Osteocyte (in vitro differentiated cells): Measurements from ENCODE around the gene DCHS1. TPM values are rescaled to one million over a fixed set of nuclear protein-coding genes. Genes with fewer than 3 reads are reported as not detected.

Source experiments
- DNase-seq: peaks from one replicate; pipeline ENCODE4 v3.0.0; 2021; ENCODE audit warnings: mixed read lengths; ENCODE audit not compliant: unreplicated experiment; ENCODE audit errors: extremely low spot score
- H3K27ac Mint-ChIP-seq: one replicate; pipeline ENCODE4 v1.8.0; 2021; ENCODE audit warnings: mild to moderate bottlenecking, mixed read lengths; ENCODE audit not compliant: unreplicated experiment
- H3K27me3 Mint-ChIP-seq: one replicate; pipeline ENCODE4 v1.8.0; 2021; ENCODE audit warnings: mixed read lengths; ENCODE audit not compliant: unreplicated experiment
- H3K36me3 Mint-ChIP-seq: one replicate; pipeline ENCODE4 v1.8.0; 2021; ENCODE audit warnings: mixed read lengths; ENCODE audit not compliant: unreplicated experiment
- H3K4me1 Mint-ChIP-seq: one replicate; pipeline ENCODE4 v1.8.0; 2021; ENCODE audit warnings: mixed read lengths; ENCODE audit not compliant: unreplicated experiment
- H3K4me3 Mint-ChIP-seq: one replicate; pipeline ENCODE4 v1.8.0; 2021; ENCODE audit warnings: mild to moderate bottlenecking, moderate library complexity, mixed read lengths; ENCODE audit not compliant: unreplicated experiment
- H3K9me3 Mint-ChIP-seq: one replicate; pipeline ENCODE4 v1.8.0; 2021; ENCODE audit warnings: mixed read lengths; ENCODE audit not compliant: unreplicated experiment
- CTCF ChIP-seq: fragments of 200-600 bp; sonication (generic); IDR thresholded peaks from 2 replicates; pipeline ENCODE4 v1.5.0; 2021; ENCODE audit warnings: antibody characterized with exemption, mild to moderate bottlenecking, moderate library complexity
- total RNA-seq: library from RNA; stranded (reverse); gene quantifications from 2 replicates; pipeline ENCODE4 v1.2.1, GENCODE V29; 2021

DCHS1 gene
- total RNA-seq, 1 donor from 2014 or later = 63.0 TPM

DNA sequence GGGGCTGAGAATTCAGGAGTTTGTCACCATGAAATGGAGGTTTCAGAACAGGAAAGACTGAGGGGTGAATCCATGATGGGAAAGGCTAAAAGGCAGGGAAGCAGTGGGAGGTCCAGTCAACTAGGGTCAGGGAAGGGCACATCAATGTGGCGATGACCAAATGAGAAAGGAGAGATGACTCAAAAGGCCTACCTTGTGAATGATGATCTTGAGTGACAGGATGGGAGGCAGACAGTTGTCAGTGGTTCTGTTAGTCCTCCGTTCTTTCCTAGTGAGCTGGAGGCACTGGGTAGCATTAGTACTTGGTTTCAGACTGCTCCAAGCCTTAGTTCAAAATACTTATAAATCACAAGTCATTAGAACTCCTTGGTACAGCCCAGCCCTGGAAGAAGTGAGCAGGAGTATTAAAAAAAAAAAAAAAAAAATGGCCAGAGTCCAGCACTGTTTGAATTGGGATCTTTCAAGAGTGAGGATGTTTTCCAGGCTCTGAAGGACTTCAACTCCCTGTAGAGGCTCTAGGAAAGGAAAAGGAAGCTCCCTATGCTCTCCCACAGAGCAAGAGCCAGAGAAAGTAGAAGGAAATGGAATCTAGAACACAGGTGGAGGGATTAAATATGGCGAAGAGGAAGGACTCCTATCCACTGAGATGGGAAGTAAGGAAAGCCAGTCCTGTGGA lies 8.3 kb upstream of the DCHS1 start:
- H3K36me3 Mint-ChIP-seq = no peaks in the 10 kb centered on the region
- H3K4me3 Mint-ChIP-seq = no peak overlapping the region
- H3K27me3 Mint-ChIP-seq = no peaks in the 10 kb centered on the region
- no peak for TF ChIP-seq CTCF
- H3K27ac Mint-ChIP-seq = peak overlapping the region; percentile 39
- DNase-seq = no peak
- no peaks in the 10 kb centered on the region for H3K9me3 Mint-ChIP-seq
- H3K4me1 Mint-ChIP-seq = peaks cover 18% of the 10 kb centered on the region

DNA sequence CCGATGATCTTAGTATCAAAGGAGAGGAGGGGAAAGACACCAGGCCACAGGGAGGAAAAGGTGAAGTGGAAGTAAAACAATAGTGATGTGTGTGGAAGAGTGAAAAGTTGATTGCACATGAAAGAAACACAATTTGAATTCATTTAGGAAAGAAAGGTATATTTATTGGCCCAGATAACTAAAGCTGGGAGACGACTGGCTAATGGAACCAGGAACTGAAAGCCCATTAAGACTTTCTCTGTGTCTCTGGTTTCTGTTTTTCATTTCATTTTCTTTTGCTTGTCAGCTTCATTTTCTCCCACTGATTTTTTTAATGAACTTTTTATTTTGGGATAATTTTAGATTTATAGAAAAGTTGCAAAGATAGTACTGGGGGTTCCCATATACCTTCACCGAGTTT lies 5.1 kb upstream of the DCHS1 start:
- Mint-ChIP-seq H3K9me3 (no peaks in the 10 kb centered on the region), H3K36me3 (no peaks in the 10 kb centered on the region), H3K4me3 (no peak overlapping the region), H3K4me1 (peaks cover 30% of the 10 kb centered on the region), H3K27ac (no peak overlapping the region), H3K27me3 (no peaks in the 10 kb centered on the region)
- DNase-seq = no peak
- no peak for TF ChIP-seq CTCF

DNA sequence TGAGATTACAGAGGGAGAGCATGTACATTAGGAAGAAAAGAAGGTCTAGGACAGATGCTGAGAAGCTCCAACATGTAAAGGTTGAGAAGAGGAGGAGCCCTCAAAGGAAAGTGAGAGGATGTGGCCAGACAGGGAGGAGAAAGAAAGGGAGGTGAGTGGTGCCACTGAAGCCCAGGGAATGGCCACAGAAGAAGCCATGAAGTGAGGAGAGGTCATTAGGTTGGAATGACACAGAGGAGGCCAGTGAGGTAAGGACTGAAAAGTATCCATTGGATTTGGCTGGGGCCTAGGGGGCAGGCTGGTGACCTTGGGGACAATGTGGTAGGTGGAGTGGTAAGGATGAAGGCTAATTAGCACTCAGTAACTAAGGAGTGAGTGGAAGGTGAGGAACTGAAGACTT lies 3.0 kb upstream of the DCHS1 start:
- H3K4me1 Mint-ChIP-seq = peaks cover 19% of the 10 kb centered on the region
- no peak overlapping the region for H3K4me3 Mint-ChIP-seq

DNA sequence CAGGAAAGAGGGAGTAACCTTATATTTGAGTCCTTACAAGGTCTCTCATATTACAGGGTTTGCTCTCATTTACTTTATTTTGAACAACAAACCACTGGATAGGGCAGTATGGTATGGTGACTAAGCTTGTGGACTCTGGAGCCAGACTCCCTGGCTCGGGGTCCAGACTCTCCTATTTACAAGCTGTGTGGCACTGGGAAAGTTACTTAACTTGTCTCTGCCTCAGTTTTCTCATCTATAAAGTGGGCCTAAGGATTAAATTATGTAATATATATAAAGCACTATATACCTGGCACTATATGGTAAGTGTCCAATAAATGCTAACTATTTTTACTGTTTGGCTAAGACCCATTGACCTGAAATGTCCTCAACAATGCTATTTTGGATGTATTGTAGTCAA lies 1.7 kb upstream of the DCHS1 start:
- no peak overlapping the region for H3K4me3 Mint-ChIP-seq
- no peaks in the 10 kb centered on the region for H3K27me3 Mint-ChIP-seq
- no peaks in the 10 kb centered on the region for H3K36me3 Mint-ChIP-seq
- peaks cover 12% of the 10 kb centered on the region for H3K4me1 Mint-ChIP-seq
- no peaks in the 10 kb centered on the region for H3K9me3 Mint-ChIP-seq
- DNase-seq = no peak
- no peak overlapping the region for H3K27ac Mint-ChIP-seq
- TF ChIP-seq CTCF = no peak

More for the DNA sequence above, 3.0 kb upstream of the DCHS1 start:
- H3K36me3 Mint-ChIP-seq = no peaks in the 10 kb centered on the region
- no peaks in the 10 kb centered on the region for H3K27me3 Mint-ChIP-seq
- no peak for DNase-seq
- TF ChIP-seq CTCF = no peak
- no peaks in the 10 kb centered on the region for H3K9me3 Mint-ChIP-seq
- H3K27ac Mint-ChIP-seq = no peak overlapping the region

- TF ChIP-seq CTCF = no peak
- H3K36me3 Mint-ChIP-seq = no peaks in the 10 kb centered on the region
- H3K4me1 Mint-ChIP-seq = peaks cover 12% of the 10 kb centered on the region
- H3K27ac Mint-ChIP-seq = no peak overlapping the region
- H3K27me3 Mint-ChIP-seq = no peaks in the 10 kb centered on the region
- no peak for DNase-seq
- H3K4me3 Mint-ChIP-seq = peak overlapping the region; percentile 82
- H3K9me3 Mint-ChIP-seq = no peaks in the 10 kb centered on the region
Measured at GRCh38 chr11:6656936-6657335, 1.3 kb upstream of the DCHS1 start.
